HTR-8/SVneo (cell line): ENCODE data around the gene SERINC5.
"Not testable (repeated sequence)": the region's sequence is repeated elsewhere in the genome, so short reads cannot be mapped to it uniquely, and the experiment has no call there.

Experiments used
- DNase-seq: peaks from one replicate; pipeline ENCODE4 v3.0.0; 2011; ENCODE audit warnings: low spot score, mixed read lengths; ENCODE audit not compliant: insufficient read length
- FAIRE-seq: peaks from 2 replicates; lab custom pipeline; 2011; peaks lifted over from hg19 to GRCh38; lab: Jason Lieb, UNC

The SERINC5 gene

GRCh38 chr5:80205846-80206245 is 50.0 kb downstream of the SERINC5 start:
- no peak for FAIRE-seq
- no peak for DNase-seq

GRCh38 chr5:80204808-80205614 is 50.8 kb downstream of the SERINC5 start:
- no peak for FAIRE-seq

GRCh38 chr5:80201763-80202162 is 54.1 kb downstream of the SERINC5 start:
- DNase-seq, FAIRE-seq: not testable (repeated sequence)

More at GRCh38 chr5:80204808-80205614, 50.8 kb downstream of the SERINC5 start:
- DNase-seq, result no peak

- DNase-seq (no peak), FAIRE-seq (no peak)
Observed at GRCh38 chr5:80198920-80199319, 56.9 kb downstream of the SERINC5 start.

GRCh38 chr5:80198399-80198798 is 57.4 kb downstream of the SERINC5 start:
- DNase-seq (no peak), FAIRE-seq (no peak)

GRCh38 chr5:80195837-80196400 is 59.9 kb downstream of the SERINC5 start:
- DNase-seq (no peak), FAIRE-seq (no peak)

GRCh38 chr5:80194468-80194867 is 61.4 kb downstream of the SERINC5 start:
- no peak for FAIRE-seq
- no peak for DNase-seq

- FAIRE-seq (no peak), DNase-seq (no peak)
Observed at GRCh38 chr5:80193401-80193800, 62.4 kb downstream of the SERINC5 start.

GRCh38 chr5:80192507-80193241 is 63.2 kb downstream of the SERINC5 start:
- FAIRE-seq, result no peak
- DNase-seq, result no peak

GRCh38 chr5:80191991-80192398 is 63.9 kb downstream of the SERINC5 start:
- DNase-seq (no peak), FAIRE-seq (no peak)

GRCh38 chr5:80191397-80191796 is 64.5 kb downstream of the SERINC5 start:
- FAIRE-seq (no peak), DNase-seq (no peak)

- DNase-seq (no peak), FAIRE-seq (no peak)
Observed at GRCh38 chr5:80190960-80191359, 64.9 kb downstream of the SERINC5 start.

- FAIRE-seq (no peak), DNase-seq (no peak)
Observed at GRCh38 chr5:80189701-80190100, 66.1 kb downstream of the SERINC5 start.

GRCh38 chr5:80189201-80189600 is 66.6 kb downstream of the SERINC5 start:
- DNase-seq, result no peak
- no peak for FAIRE-seq

- DNase-seq (no peak), FAIRE-seq (no peak)
Observed at GRCh38 chr5:80187421-80188090, 68.3 kb downstream of the SERINC5 start.

GRCh38 chr5:80185535-80185934 is 70.3 kb downstream of the SERINC5 start:
- FAIRE-seq, DNase-seq: not testable (repeated sequence)

- FAIRE-seq (no peak), DNase-seq (no peak)
Observed at GRCh38 chr5:80185095-80185494, 70.8 kb downstream of the SERINC5 start.

GRCh38 chr5:80184235-80185023 is 71.4 kb downstream of the SERINC5 start:
- FAIRE-seq, result no peak

GRCh38 chr5:80183728-80184234 is 72.1 kb downstream of the SERINC5 start:
- FAIRE-seq, DNase-seq: not testable (repeated sequence)

More at GRCh38 chr5:80184235-80185023, 71.4 kb downstream of the SERINC5 start:
- DNase-seq, result no peak
